OCI-LY7 (cell line): Measurements from ENCODE around the gene HABP4.

Source experiments
- CTCF ChIP-seq: fragments of 200-600 bp; sonication (generic); conservative IDR thresholded peaks from 2 replicates; pipeline ENCODE4 v1.5.1; 2014; ENCODE audit warnings: mild to moderate bottlenecking, antibody characterized with exemption, low read length, moderate library complexity, mixed read lengths
- EZH2phosphoT487 ChIP-seq: fragments of 200-600 bp; sonication (generic); IDR thresholded peaks from 2 replicates; pipeline ENCODE4 v1.6.1; 2018; ENCODE audit warnings: low read depth, borderline replicate concordance, mild to moderate bottlenecking, mixed run types, antibody characterized with exemption, low read length, moderate library complexity, mixed read lengths

- TF ChIP-seq CTCF (no peak), EZH2phosphoT487 (no peak)
These were observed 82.2 kb downstream of the HABP4 start for GRCh38 chr9:96532173-96532572.
